Left ventricle myocardium inferior (tissue), 1 donor: ENCODE measurements around the gene JPT1. TPM values are rescaled to one million over a fixed set of nuclear protein-coding genes. Genes with fewer than 3 reads are reported as not detected.

Experiments
- DNase-seq: peaks from one replicate; pipeline ENCODE4 v3.0.0-alpha.2; 2020
- H3K27ac ChIP-seq: fragments of 200-600 bp; replicated peaks from 2 replicates; pipeline ENCODE4 v1.8.0; 2021
- H3K27me3 ChIP-seq: fragments of 200-600 bp; 2 replicates; pipeline ENCODE4 v1.8.0; 2021; ENCODE audit warnings: low read depth
- H3K36me3 ChIP-seq: fragments of 200-600 bp; 2 replicates; pipeline ENCODE4 v1.8.0; 2021
- H3K4me1 ChIP-seq: fragments of 200-600 bp; 2 replicates; pipeline ENCODE4 v1.8.0; 2021
- H3K4me3 ChIP-seq: fragments of 200-600 bp; 2 replicates; pipeline ENCODE4 v1.8.0; 2021; ENCODE audit warnings: mild to moderate bottlenecking, moderate library complexity
- H3K9me3 ChIP-seq: fragments of 200-600 bp; replicated peaks from 2 replicates; pipeline ENCODE4 v1.8.0; 2021
- intact Hi-C: fragments of 100-400 bp; cut with micrococcal nuclease; formaldehyde crosslinking; loops from one replicate; pipeline ENCODE4 v1.11.0; 2022
- total RNA-seq: library from RNA; stranded (reverse); fragmentation: NEBNext Ultra II Directional; extraction: Animal tissue kit (Norgen Biotek cat#: 25700); gene quantifications from one replicate; pipeline ENCODE4 v1.2.1, GENCODE V29; 2021
- TF ChIP-seq, protein P1 (sequence below): fragments of 200-600 bp; IDR thresholded peaks from 2 replicates; pipeline ENCODE4 v1.8.0; 2021; ENCODE audit warnings: antibody characterized with exemption, mild to moderate bottlenecking, borderline replicate concordance
- donor health status: DM: no; HTN: yes; CAD: no; lungs with severe emphysema.

The JPT1 gene
- total RNA-seq, 1 donor from 2014 or later: 13.8 TPM

DNA sequence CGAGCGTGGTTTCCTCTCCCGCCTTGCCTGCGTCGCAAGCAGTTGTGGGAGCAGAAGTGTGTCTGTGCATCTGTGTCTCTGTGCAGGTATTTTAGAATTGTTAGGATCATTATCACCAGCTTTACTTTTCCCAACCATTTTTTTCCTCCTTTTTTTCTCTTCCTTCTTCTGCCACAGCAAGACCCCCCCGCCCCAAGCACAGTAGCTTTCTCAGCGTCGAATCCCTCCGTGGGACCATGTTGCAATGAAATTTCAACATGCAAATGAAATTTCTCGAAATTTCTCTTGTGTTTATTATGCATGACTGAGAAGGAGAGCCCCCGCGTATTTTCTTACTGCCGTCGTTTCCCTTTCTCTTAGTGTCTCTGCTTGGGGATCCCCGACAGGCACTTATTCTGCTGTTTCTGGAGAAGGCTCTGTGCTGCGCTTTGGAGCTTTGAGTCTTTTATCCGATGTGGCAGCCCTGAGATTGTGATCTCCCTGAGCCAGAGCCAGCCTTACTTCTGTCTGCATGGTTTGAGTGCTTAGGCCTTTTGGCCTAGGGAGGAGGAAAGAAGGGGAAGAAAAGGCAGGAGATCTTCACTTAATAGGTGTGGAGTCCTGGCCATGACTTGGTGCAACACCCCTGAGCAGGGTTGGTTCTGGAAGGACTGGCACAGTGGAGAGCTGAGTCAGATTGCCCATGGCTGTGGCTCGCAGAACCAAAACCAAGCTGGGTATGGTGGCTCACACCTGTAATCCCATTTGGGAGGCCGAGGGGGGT lies 39.6 kb downstream of the JPT1 start:
- no peak for DNase-seq
- TF ChIP-seq, protein P1, sequence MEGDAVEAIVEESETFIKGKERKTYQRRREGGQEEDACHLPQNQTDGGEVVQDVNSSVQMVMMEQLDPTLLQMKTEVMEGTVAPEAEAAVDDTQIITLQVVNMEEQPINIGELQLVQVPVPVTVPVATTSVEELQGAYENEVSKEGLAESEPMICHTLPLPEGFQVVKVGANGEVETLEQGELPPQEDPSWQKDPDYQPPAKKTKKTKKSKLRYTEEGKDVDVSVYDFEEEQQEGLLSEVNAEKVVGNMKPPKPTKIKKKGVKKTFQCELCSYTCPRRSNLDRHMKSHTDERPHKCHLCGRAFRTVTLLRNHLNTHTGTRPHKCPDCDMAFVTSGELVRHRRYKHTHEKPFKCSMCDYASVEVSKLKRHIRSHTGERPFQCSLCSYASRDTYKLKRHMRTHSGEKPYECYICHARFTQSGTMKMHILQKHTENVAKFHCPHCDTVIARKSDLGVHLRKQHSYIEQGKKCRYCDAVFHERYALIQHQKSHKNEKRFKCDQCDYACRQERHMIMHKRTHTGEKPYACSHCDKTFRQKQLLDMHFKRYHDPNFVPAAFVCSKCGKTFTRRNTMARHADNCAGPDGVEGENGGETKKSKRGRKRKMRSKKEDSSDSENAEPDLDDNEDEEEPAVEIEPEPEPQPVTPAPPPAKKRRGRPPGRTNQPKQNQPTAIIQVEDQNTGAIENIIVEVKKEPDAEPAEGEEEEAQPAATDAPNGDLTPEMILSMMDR: no peak
- Histone ChIP-seq H3K4me3 (peak overlapping the region; percentile 64), H3K27ac (peak overlapping the region; percentile 89), H3K4me1 (peaks cover 55% of the 10 kb centered on the region), H3K36me3 (peaks cover 7% of the 10 kb centered on the region), H3K27me3 (no peaks in the 10 kb centered on the region), H3K9me3 (no peaks in the 10 kb centered on the region)
- intact Hi-C loops: loop anchor here (5.0 kb wide), 1 partner anchor 58 kb away; no protein-coding TSS in a partner anchor

DNA sequence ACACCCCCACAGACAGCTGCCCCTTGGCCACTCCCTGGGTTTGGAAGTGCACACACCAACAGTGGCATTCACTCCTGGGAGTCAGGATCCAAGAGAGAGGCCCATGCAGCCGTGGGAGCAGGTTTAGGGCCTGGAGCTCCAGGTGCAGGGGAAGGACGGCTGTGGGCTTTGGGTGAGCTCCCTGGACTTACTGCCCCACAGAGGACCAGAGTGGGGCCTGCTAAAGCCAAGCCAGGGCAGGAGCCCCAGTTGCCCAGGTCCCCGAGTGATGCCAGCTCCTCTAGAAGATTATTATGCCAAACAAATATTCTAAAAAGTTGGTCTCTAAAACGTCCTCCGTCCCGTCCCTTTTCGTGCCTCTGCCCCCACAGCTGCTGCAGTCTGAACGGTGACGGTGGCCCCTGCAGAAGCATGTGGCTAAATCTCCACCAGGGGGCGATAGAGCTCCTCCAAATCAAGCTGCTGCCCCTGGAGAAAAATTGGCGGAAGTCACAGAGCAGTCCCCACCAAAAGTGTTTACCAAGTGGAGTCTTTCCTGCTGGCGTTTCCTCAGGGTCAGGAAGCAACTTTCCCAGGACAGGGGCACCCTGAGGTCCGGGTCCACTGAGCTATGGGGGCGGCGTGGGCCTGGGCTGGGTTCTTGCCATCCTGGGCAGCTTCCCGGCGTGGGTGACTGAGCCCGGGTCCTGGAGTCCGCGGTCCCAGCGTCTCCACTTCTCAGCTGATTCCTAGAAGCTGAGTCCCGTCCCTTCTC lies 40.3 kb downstream of the JPT1 start:
- H3K27ac ChIP-seq: peak overlapping the region; percentile 89
- H3K4me3 ChIP-seq: peak overlapping the region; percentile 64
- peaks cover 61% of the 10 kb centered on the region for H3K4me1 ChIP-seq
- H3K36me3 ChIP-seq: peaks cover 4% of the 10 kb centered on the region
- peak; percentile 86 for DNase-seq
- no peaks in the 10 kb centered on the region for H3K27me3 ChIP-seq
- intact Hi-C loops: loop anchor here (5.0 kb wide), 1 partner anchor 58 kb away; no protein-coding TSS in a partner anchor
- no peaks in the 10 kb centered on the region for H3K9me3 ChIP-seq
- TF ChIP-seq, protein P1: peak; percentile 96

DNA sequence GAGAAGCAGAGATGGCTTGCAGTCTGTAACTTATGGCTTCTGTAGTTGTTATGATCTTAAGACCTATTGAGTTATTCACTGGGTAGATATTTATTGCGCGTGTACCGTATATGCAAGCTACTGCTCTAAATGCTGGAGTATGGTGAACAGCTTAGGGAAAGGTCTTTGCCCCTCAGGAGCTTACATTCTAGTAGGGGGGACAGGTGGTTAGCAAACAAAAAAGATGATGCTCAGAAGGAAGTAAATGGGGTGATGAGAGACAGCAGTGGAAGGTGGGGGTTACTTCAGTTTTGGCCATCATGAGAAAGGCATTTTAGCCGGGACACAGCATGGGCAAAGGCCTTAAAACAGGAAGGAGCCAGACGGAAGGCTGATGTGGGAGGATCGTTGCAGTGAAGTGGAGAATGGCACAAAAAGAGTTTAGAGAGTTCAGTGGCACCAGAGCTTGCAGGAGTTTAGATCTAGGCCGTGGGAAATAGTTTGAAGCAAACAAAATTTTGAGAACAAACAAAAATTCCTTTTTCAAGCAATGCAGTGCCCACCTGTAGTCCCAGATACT lies 42.5 kb downstream of the JPT1 start:
- H3K4me1 ChIP-seq: peaks cover 64% of the 10 kb centered on the region
- intact Hi-C loops: loop anchor here (5.0 kb wide), 1 partner anchor 60 kb away; no protein-coding TSS in a partner anchor

DNA sequence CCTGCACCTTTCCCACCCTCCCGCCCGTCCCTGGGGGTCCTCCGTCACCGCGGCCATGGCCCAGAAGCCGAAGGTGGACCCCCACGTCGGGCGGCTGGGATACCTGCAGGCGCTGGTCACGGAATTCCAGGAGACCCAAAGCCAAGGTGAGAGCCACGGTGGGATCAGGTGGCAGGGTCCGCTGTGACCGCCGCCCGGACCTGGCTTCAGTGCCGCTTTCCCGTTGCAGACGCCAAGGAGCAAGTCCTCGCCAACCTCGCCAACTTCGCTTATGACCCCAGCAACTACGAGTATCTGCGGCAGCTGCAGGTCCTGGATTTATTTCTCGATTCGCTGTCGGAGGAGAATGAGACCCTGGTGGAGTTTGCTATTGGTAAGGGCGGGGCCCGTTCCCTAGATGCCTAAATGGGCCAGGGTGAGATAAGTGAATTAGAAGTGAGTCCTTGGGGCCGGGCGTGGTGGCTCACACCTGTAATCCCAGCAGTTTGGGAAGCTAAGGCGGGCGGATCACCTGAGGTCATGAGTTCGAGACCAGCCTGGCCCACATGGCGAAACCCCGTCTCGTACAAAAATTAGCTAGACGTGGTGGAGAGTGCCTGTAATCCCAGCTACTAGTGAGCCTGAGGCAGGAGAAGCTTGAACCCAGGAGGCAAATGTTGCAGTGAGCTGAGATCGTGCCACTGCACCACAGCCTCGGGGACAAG lies 43.9 kb downstream of the JPT1 start:
- H3K27ac ChIP-seq: peak overlapping the region; percentile 86
- H3K4me1 ChIP-seq: peaks cover 56% of the 10 kb centered on the region
- TF ChIP-seq, protein P1: no peak
- intact Hi-C loops: loop anchor here (5.0 kb wide), 1 partner anchor 62 kb away; no protein-coding TSS in a partner anchor
- H3K9me3 ChIP-seq: no peaks in the 10 kb centered on the region
- DNase-seq: no peak
- H3K36me3 ChIP-seq: no peaks in the 10 kb centered on the region
- no peaks in the 10 kb centered on the region for H3K27me3 ChIP-seq
- H3K4me3 ChIP-seq: peak overlapping the region; percentile 80

More for the DNA sequence above, 42.5 kb downstream of the JPT1 start:
- Histone ChIP-seq H3K27ac (no peak overlapping the region), H3K36me3 (no peaks in the 10 kb centered on the region), H3K4me3 (no peak overlapping the region), H3K9me3 (no peaks in the 10 kb centered on the region), H3K27me3 (no peaks in the 10 kb centered on the region)
- TF ChIP-seq, protein P1: no peak
- DNase-seq: no peak
